ENCODE data around the gene MAPK10.

Gene MAPK10

GRCh38 chr4:86326400-86326799 is 33.5 kb downstream of the MAPK10 start:
- DNase-seq = no peak
- H3K36me3 Mint-ChIP-seq (ENCODE audit: low read depth) = no peaks in the 10 kb centered on the region
- H3K4me3 Mint-ChIP-seq = no peak overlapping the region
- H3K27me3 Mint-ChIP-seq (ENCODE audit: low read depth, poor library complexity) = no peaks in the 10 kb centered on the region
- no peak overlapping the region for H3K27ac Mint-ChIP-seq
- H3K9me3 Mint-ChIP-seq = peaks cover 3% of the 10 kb centered on the region
- no peak for TF ChIP-seq CTCF (IDR thresholded peaks at IDR 0.05)
- peaks cover 15% of the 10 kb centered on the region for H3K4me1 Mint-ChIP-seq

GRCh38 chr4:86319390-86319789 is 40.5 kb downstream of the MAPK10 start:
- TF ChIP-seq CTCF (IDR thresholded peaks at IDR 0.05) = no peak
- Mint-ChIP-seq H3K4me1 (no peaks in the 10 kb centered on the region), H3K27ac (no peak overlapping the region), H3K36me3 (ENCODE audit: low read depth) (no peaks in the 10 kb centered on the region), H3K4me3 (no peak overlapping the region), H3K9me3 (no peaks in the 10 kb centered on the region), H3K27me3 (ENCODE audit: low read depth, poor library complexity) (no peaks in the 10 kb centered on the region)
- DNase-seq = no peak

GRCh38 chr4:86315579-86315978 is 44.3 kb downstream of the MAPK10 start:
- DNase-seq = no peak
- TF ChIP-seq CTCF (IDR thresholded peaks at IDR 0.05) = no peak
- no peaks in the 10 kb centered on the region for H3K4me1 Mint-ChIP-seq
- no peaks in the 10 kb centered on the region for H3K27me3 Mint-ChIP-seq (ENCODE audit: low read depth, poor library complexity)
- H3K4me3 Mint-ChIP-seq = no peak overlapping the region
- H3K27ac Mint-ChIP-seq = no peak overlapping the region
- H3K9me3 Mint-ChIP-seq = no peaks in the 10 kb centered on the region
- no peaks in the 10 kb centered on the region for H3K36me3 Mint-ChIP-seq (ENCODE audit: low read depth)

GRCh38 chr4:86313656-86314055 is 46.2 kb downstream of the MAPK10 start:
- no peaks in the 10 kb centered on the region for H3K9me3 Mint-ChIP-seq
- no peaks in the 10 kb centered on the region for H3K27me3 Mint-ChIP-seq (ENCODE audit: low read depth, poor library complexity)
- no peak overlapping the region for H3K4me3 Mint-ChIP-seq
- H3K4me1 Mint-ChIP-seq = no peaks in the 10 kb centered on the region
- H3K36me3 Mint-ChIP-seq (ENCODE audit: low read depth) = no peaks in the 10 kb centered on the region
- no peak for DNase-seq
- no peak for TF ChIP-seq CTCF (IDR thresholded peaks at IDR 0.05)
- no peak overlapping the region for H3K27ac Mint-ChIP-seq

GRCh38 chr4:86307432-86307831 is 52.4 kb downstream of the MAPK10 start:
- H3K27ac Mint-ChIP-seq = no peak overlapping the region
- DNase-seq = no peak
- no peak for TF ChIP-seq CTCF (IDR thresholded peaks at IDR 0.05)
- no peak overlapping the region for H3K4me3 Mint-ChIP-seq
- peaks cover 10% of the 10 kb centered on the region for H3K36me3 Mint-ChIP-seq (ENCODE audit: low read depth)
- H3K27me3 Mint-ChIP-seq (ENCODE audit: low read depth, poor library complexity) = no peaks in the 10 kb centered on the region
- peaks cover 14% of the 10 kb centered on the region for H3K9me3 Mint-ChIP-seq
- peaks cover 7% of the 10 kb centered on the region for H3K4me1 Mint-ChIP-seq

GRCh38 chr4:86306816-86307215 is 53.0 kb downstream of the MAPK10 start:
- no peak overlapping the region for H3K4me3 Mint-ChIP-seq
- no peak for DNase-seq
- H3K27ac Mint-ChIP-seq = no peak overlapping the region
- no peaks in the 10 kb centered on the region for H3K27me3 Mint-ChIP-seq (ENCODE audit: low read depth, poor library complexity)
- H3K36me3 Mint-ChIP-seq (ENCODE audit: low read depth) = peaks cover 10% of the 10 kb centered on the region
- no peak for TF ChIP-seq CTCF (IDR thresholded peaks at IDR 0.05)
- H3K4me1 Mint-ChIP-seq = peaks cover 12% of the 10 kb centered on the region
- peaks cover 14% of the 10 kb centered on the region for H3K9me3 Mint-ChIP-seq
